K562 (cell line): ENCODE measurements around the gene ZNF787. TPM values are rescaled to one million over a fixed set of nuclear protein-coding genes. Genes with fewer than 3 reads are reported as not detected.

Experiments
- ATF3 ChIP-seq, 2 experiments: fragments of 450-650 bp in 1 of 2; sonication (generic) in 1 of 2; formaldehyde crosslinking in 1 of 2; IDR thresholded peaks in 1 of 2; conservative IDR thresholded peaks in 1 of 2; 2 replicates each; pipeline versions ENCODE4 v1.6.1 to v1.8.1; 2016 to 2023; ENCODE audit warnings: mild to moderate bottlenecking in 2 of 2, moderate library complexity in 2 of 2, inconsistent platforms in 1 of 2, missing genetic modification reagents in 1 of 2
- FIP1L1 ChIP-seq: fragments of 200-400 bp; formaldehyde crosslinking; IDR thresholded peaks from 2 replicates; pipeline ENCODE4 v1.6.1; 2018; ENCODE audit warnings: mild to moderate bottlenecking, low read depth, low read length; ENCODE audit not compliant: poor library complexity, severe bottlenecking
- FOS ChIP-seq: IDR thresholded peaks from 3 replicates; pipeline ENCODE4 v1.6.1; 2011; ENCODE audit not compliant: insufficient read length; ENCODE audit errors: extremely low read depth
- MGA ChIP-seq: fragments of 450-650 bp; IDR thresholded peaks from 2 replicates; pipeline ENCODE4 v1.6.1; 2016; ENCODE audit warnings: mild to moderate bottlenecking, moderate library complexity
- NEUROD1 ChIP-seq: fragments of 150-350 bp; IDR thresholded peaks from 2 replicates; pipeline ENCODE4 v1.6.1; 2014; ENCODE audit warnings: borderline replicate concordance, low read length, low read depth; ENCODE audit not compliant: partially characterized antibody
- SUPT5H ChIP-seq: fragments of 450-650 bp; IDR thresholded peaks from 2 replicates; pipeline ENCODE4 v1.6.1; 2016
- TAF1 ChIP-seq: IDR thresholded peaks from 2 replicates; pipeline ENCODE4 v1.6.1; 2011; ENCODE audit warnings: mild to moderate bottlenecking, low read length, moderate library complexity; ENCODE audit not compliant: insufficient read depth, control insufficient read depth, severe bottlenecking; ENCODE audit errors: extremely low read depth
- polyA plus RNA-seq, 8 experiments: library from polyadenylated mRNA; depleted of rRNA in 4 of 8; stranded (reverse) in 5 of 8; unstranded in 3 of 8; fragments of >200 nt; fragmentation: Nextera tagmentation in 2 of 8; fragmentation: Illumina TruSeq in 1 of 8; extraction: Ambion mirVana in 2 of 8; extraction: Trizol in 1 of 8; gene quantifications; 2 replicates each; pipeline versions ENCODE4 v1.2.1 to v1.2.3, GENCODE V29; 2011 to 2014; ENCODE audit warnings: inconsistent platforms in 1 of 8, missing spikeins in 1 of 8
- total RNA-seq, 7 experiments: library from RNA; depleted of rRNA in 6 of 7; stranded (reverse); fragments of >200 nt in 6 of 7; fragmentation: Illumina TruSeq in 2 of 7; extraction: Trizol in 2 of 7; gene quantifications; 2 replicates each; pipeline versions ENCODE4 v1.2.1 to v1.2.3, GENCODE V29; 2011 to 2021; ENCODE audit warnings: low replicate concordance in 1 of 7
- TF ChIP-seq, protein P1 (sequence below): fragments of 450-650 bp; IDR thresholded peaks from 2 replicates; pipeline ENCODE4 v1.6.1; 2014; ENCODE audit warnings: low read depth, mild to moderate bottlenecking, moderate library complexity, borderline replicate concordance
- TF ChIP-seq, protein P2 (sequence below): fragments of 450-650 bp; formaldehyde crosslinking; IDR thresholded peaks from 2 replicates; pipeline ENCODE4 v1.4.0; 2020; ENCODE audit warnings: mild to moderate bottlenecking, moderate library complexity

Gene ZNF787
- total and polyA plus RNA-seq, 9 of the 15 experiments (the other 6 are each of a cell fraction or from before 2014, with no cell fraction given) = 0.45 to 77.6 (median 7.3) TPM

DNA sequence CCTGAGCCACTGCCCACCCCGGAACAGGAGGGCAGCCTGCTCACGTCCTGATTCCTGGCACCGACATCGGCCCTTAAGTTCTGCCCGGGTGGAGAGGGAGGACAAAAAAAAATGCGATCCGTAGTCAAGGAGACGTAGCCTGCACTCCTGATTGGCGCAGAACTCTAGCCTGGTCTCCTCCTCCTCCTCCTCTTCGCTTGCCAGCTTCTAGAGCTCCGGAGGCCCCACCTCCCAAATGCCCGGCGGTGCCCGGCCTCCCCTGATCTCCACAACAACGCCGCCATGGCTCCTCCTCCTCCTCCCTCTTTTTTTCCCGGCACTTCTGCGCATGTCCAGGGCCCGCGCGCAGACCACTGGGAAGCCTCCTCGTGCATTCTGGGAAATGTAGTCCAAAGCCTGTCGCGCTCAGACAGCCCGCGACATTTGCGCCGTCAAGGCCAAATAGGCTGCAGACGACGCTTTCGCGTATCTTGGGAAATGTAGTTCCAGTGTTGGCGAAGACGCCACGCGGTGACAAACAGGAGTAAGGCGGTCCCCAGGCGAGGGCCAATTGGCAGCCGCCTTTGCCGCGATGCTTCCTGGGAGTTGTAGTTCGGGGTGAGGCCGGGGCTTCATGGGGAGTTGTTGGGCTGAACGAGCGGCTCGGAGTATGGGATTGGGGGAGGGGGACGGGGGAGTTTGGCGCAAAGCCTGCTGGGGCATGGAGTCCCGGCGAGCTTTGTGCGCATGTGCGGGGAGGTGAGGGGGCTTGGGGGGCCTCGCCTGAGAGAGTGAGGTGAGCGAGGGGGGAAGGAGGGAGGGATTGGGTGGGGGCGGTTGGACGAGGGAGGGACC is 19.7 kb upstream of the ZNF787 start, which contains the start of gene ZNF444 (continued):
- TF ChIP-seq TAF1 = peak; percentile 73
- no peak; the same call in 1 of the 2 replicates for TF ChIP-seq MGA
- TF ChIP-seq SUPT5H = peak; percentile 78
- no peak for TF ChIP-seq ATF3 (IDR thresholded peaks at IDR 0.05)
- TF ChIP-seq ATF3 (CRISPR knock-in tag; conservative IDR thresholded peaks at IDR 0.05) = 0 out of 2 replicates have a peak, but pooled peaks have one; percentile 39
- TF ChIP-seq, protein P1, sequence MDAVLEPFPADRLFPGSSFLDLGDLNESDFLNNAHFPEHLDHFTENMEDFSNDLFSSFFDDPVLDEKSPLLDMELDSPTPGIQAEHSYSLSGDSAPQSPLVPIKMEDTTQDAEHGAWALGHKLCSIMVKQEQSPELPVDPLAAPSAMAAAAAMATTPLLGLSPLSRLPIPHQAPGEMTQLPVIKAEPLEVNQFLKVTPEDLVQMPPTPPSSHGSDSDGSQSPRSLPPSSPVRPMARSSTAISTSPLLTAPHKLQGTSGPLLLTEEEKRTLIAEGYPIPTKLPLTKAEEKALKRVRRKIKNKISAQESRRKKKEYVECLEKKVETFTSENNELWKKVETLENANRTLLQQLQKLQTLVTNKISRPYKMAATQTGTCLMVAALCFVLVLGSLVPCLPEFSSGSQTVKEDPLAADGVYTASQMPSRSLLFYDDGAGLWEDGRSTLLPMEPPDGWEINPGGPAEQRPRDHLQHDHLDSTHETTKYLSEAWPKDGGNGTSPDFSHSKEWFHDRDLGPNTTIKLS = peak; percentile 98
- TF ChIP-seq NEUROD1 = no peak
- TF ChIP-seq, protein P2, sequence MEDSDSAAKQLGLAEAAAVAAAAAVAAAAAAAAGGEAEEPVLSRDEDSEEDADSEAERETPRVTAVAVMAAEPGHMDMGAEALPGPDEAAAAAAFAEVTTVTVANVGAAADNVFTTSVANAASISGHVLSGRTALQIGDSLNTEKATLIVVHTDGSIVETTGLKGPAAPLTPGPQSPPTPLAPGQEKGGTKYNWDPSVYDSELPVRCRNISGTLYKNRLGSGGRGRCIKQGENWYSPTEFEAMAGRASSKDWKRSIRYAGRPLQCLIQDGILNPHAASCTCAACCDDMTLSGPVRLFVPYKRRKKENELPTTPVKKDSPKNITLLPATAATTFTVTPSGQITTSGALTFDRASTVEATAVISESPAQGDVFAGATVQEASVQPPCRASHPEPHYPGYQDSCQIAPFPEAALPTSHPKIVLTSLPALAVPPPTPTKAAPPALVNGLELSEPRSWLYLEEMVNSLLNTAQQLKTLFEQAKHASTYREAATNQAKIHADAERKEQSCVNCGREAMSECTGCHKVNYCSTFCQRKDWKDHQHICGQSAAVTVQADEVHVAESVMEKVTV = no peak
- no peak for TF ChIP-seq FOS
- TF ChIP-seq FIP1L1 = no peak
